HepG2 (cell line): ENCODE measurements around the gene SC5D.

ENCODE experiments used
- REST ChIP-seq, 2 experiments: IDR thresholded peaks; 2 replicates each; pipeline ENCODE4 v1.6.1; 2011 to 2012; ENCODE audit warnings: low read length in 2 of 2, borderline replicate concordance in 1 of 2, low read depth in 1 of 2, mild to moderate bottlenecking in 1 of 2, moderate library complexity in 1 of 2
- SUZ12 ChIP-seq: fragments of 150-350 bp; IDR thresholded peaks from 2 replicates; pipeline ENCODE4 v1.6.1; 2014; ENCODE audit warnings: low read depth, low read length
- YY1 ChIP-seq: IDR thresholded peaks from 2 replicates; pipeline ENCODE4 v1.6.1; 2011; ENCODE audit warnings: low read length, low read depth, moderate library complexity, mild to moderate bottlenecking; ENCODE audit not compliant: insufficient read depth, insufficient replicate concordance

- TF ChIP-seq REST (IDR thresholded peaks at IDR 0.05; ENCODE audit: borderline replicate concordance in 1 of 2, low read depth in 1 of 2, low read length in 2 of 2): no peak
- no peak for TF ChIP-seq SUZ12
- TF ChIP-seq YY1: no peak
Observed at GRCh38 chr11:121248496-121248895, 44.1 kb upstream of the SC5D start.
